OCI-LY3 (cell line): Measurements from ENCODE around the gene CYP8B1.

Source experiments
- H2AFZ ChIP-seq: fragments of 200-600, 300-600 bp; shearing (Covaris generic); 2 replicates; pipeline ENCODE4 v1.6.0; 2014; ENCODE audit warnings: antibody characterized with exemption, low read depth, low read length
- H3K27ac ChIP-seq: fragments of 200-600, 300-600 bp; sonication (generic); 2 replicates; pipeline ENCODE4 v1.5.1; 2014; ENCODE audit warnings: mild to moderate bottlenecking, low read length, moderate library complexity, mixed read lengths
- H3K27me3 ChIP-seq: fragments of 200-600, 300-600 bp; sonication (generic); 2 replicates; pipeline ENCODE4 v1.6.1; 2014; ENCODE audit warnings: low read depth, low read length, mixed read lengths
- H3K36me3 ChIP-seq: fragments of 200-600, 300-600 bp; sonication (generic); replicated peaks from 2 replicates; pipeline ENCODE3; 2014; ENCODE audit warnings: low read depth, low read length, mixed read lengths
- H3K4me1 ChIP-seq: fragments of 300-600, 200-600 bp; sonication (generic); 2 replicates; pipeline ENCODE4 v1.6.1; 2014; ENCODE audit warnings: low read length, mixed read lengths
- H3K4me2 ChIP-seq: fragments of 200-600, 300-600 bp; sonication (generic); 2 replicates; pipeline ENCODE4 v1.6.1; 2014; ENCODE audit warnings: low read length, mixed read lengths
- H3K4me3 ChIP-seq: fragments of 300-600, 200-600 bp; sonication (generic); 2 replicates; pipeline ENCODE4 v1.5.1; 2014; ENCODE audit warnings: antibody characterized with exemption, mild to moderate bottlenecking, low read length, moderate library complexity
- H3K79me2 ChIP-seq: fragments of 300-600, 200-600 bp; shearing (Covaris generic); 2 replicates; pipeline ENCODE4 v1.6.1; 2014; ENCODE audit warnings: mild to moderate bottlenecking, low read length, mixed read lengths
- H3K9ac ChIP-seq: fragments of 300-600, 200-600 bp; shearing (Covaris generic); 2 replicates; pipeline ENCODE4 v1.6.0; 2014; ENCODE audit warnings: mild to moderate bottlenecking, low read length, moderate library complexity
- H3K9me3 ChIP-seq: fragments of 200-600, 300-600 bp; shearing (Covaris generic); 2 replicates; pipeline ENCODE4 v1.6.1; 2014; ENCODE audit warnings: low read length, mixed read lengths; ENCODE audit not compliant: insufficient read depth
- H4K20me1 ChIP-seq: fragments of 200-600, 300-600 bp; sonication (generic); 2 replicates; pipeline ENCODE4 v1.6.1; 2016; ENCODE audit warnings: low read length, mixed read lengths; ENCODE audit not compliant: insufficient read depth
- EZH2phosphoT487 ChIP-seq: fragments of 200-600 bp; shearing (Covaris generic); IDR thresholded peaks from 2 replicates; pipeline ENCODE4 v1.6.1; 2018; ENCODE audit warnings: antibody characterized with exemption, mixed run types, low read depth
- TF ChIP-seq, protein P1 (sequence below): fragments of 200-600, 300-600 bp; sonication (generic); IDR thresholded peaks from 2 replicates; pipeline ENCODE4 v1.5.1; 2014; ENCODE audit warnings: antibody characterized with exemption, low read length, low read depth

Gene CYP8B1

GRCh38 chr3:42898896-42899675 lies 23.4 kb upstream of the CYP8B1 start:
- no peaks in the 10 kb centered on the region for H3K79me2 ChIP-seq
- H3K36me3 ChIP-seq, result no peaks in the 10 kb centered on the region
- no peak overlapping the region for H3K27ac ChIP-seq
- no peak overlapping the region for H3K9ac ChIP-seq
- H4K20me1 ChIP-seq, result no peaks in the 10 kb centered on the region
- H3K9me3 ChIP-seq, result no peaks in the 10 kb centered on the region
- H2AFZ ChIP-seq, result no peak overlapping the region
- H3K4me3 ChIP-seq, result no peak overlapping the region
- H3K27me3 ChIP-seq, result peaks cover 22% of the 10 kb centered on the region
- no peaks in the 10 kb centered on the region for H3K4me1 ChIP-seq
- no peak overlapping the region for H3K4me2 ChIP-seq
- TF ChIP-seq, protein P1, sequence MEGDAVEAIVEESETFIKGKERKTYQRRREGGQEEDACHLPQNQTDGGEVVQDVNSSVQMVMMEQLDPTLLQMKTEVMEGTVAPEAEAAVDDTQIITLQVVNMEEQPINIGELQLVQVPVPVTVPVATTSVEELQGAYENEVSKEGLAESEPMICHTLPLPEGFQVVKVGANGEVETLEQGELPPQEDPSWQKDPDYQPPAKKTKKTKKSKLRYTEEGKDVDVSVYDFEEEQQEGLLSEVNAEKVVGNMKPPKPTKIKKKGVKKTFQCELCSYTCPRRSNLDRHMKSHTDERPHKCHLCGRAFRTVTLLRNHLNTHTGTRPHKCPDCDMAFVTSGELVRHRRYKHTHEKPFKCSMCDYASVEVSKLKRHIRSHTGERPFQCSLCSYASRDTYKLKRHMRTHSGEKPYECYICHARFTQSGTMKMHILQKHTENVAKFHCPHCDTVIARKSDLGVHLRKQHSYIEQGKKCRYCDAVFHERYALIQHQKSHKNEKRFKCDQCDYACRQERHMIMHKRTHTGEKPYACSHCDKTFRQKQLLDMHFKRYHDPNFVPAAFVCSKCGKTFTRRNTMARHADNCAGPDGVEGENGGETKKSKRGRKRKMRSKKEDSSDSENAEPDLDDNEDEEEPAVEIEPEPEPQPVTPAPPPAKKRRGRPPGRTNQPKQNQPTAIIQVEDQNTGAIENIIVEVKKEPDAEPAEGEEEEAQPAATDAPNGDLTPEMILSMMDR, result peak; percentile 24; the same call in 1 of the 2 replicates
- TF ChIP-seq EZH2phosphoT487, result no peak

- Histone ChIP-seq H3K27ac (no peak overlapping the region), H4K20me1 (no peaks in the 10 kb centered on the region), H3K9me3 (no peaks in the 10 kb centered on the region), H3K4me2 (no peak overlapping the region), H3K36me3 (no peaks in the 10 kb centered on the region), H2AFZ (no peak overlapping the region), H3K9ac (no peak overlapping the region), H3K4me3 (no peak overlapping the region), H3K27me3 (peaks cover 7% of the 10 kb centered on the region; the same call in 1 of the 2 replicates), H3K79me2 (no peaks in the 10 kb centered on the region), H3K4me1 (no peaks in the 10 kb centered on the region)
- TF ChIP-seq EZH2phosphoT487, result no peak
- TF ChIP-seq, protein P1, result no peak
These were observed 19.8 kb upstream of the CYP8B1 start for GRCh38 chr3:42895580-42895868.

DNA sequence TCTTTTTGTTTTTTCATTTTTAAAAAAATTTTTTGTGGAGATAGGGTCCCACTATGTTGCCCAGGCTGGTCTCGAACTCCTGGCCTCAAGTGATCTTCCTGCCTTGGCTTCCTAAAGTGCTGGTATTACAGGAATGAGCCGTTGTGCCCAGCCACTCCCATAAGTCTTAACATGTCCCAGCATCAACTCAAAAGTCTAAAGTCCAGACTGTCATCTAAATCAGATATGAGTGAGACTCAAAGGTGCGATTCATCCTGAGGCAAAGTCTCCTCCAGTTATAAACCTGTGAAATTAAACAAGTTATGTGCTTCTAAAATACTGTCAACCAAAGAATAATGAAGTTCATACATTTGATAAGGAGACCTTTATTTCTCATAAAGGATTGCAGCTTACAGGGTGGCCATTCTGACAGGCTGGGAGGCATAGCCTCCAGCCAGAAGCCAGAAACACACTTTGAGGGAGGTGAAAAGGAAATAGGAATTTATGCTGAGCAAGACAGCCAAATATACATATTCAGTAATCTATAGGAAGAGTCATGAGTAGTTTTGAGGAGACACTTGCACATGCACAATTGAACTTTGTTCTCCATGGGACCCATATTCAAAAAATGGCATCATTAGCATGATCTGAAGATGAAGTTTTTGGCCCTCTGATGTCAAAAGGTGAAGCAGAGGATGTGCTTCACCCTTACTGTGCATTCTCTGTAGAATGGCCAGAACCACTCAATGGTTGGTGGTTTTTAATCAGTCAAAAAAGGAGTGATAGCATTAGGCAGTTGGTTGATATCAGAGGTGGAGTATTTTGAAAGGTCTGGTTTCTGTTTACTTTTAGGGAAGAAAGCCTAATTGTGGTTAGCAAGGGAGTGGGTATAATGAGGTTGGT lies 19.3 kb upstream of the CYP8B1 start:
- no peaks in the 10 kb centered on the region for H3K36me3 ChIP-seq
- H3K4me2 ChIP-seq, result no peak overlapping the region
- no peaks in the 10 kb centered on the region for H3K9me3 ChIP-seq
- H4K20me1 ChIP-seq, result no peaks in the 10 kb centered on the region
- TF ChIP-seq, protein P1, result no peak
- no peak for TF ChIP-seq EZH2phosphoT487
- H3K79me2 ChIP-seq, result no peaks in the 10 kb centered on the region
- no peaks in the 10 kb centered on the region for H3K4me1 ChIP-seq
- H3K27ac ChIP-seq, result no peak overlapping the region
- H3K9ac ChIP-seq, result no peak overlapping the region
- H3K4me3 ChIP-seq, result no peak overlapping the region
- no peak overlapping the region for H2AFZ ChIP-seq
- H3K27me3 ChIP-seq, result peaks cover 7% of the 10 kb centered on the region; the same call in 1 of the 2 replicates

DNA sequence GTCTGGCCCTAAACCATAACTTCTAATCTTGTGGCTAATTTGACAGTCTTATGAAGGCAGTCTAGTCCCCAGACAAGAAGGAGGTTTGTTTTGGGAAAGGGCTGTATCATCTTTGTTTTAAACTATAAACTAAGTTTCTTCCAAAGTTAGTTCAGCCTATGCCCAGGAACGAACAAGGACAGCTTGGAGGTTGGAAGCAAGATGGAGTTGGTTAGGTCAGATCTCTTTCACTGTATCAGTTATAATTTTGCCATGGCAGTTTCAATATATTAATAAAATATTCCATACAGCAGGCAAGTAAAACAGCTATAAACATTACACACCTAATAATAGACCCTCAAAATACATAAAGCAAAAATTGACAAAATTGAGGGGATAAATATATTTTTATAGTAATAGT lies 17.1 kb upstream of the CYP8B1 start:
- H3K4me2 ChIP-seq, result no peak overlapping the region
- TF ChIP-seq, protein P1, result no peak
- TF ChIP-seq EZH2phosphoT487, result no peak
- H3K27ac ChIP-seq, result no peak overlapping the region
- H3K36me3 ChIP-seq, result no peaks in the 10 kb centered on the region
- H2AFZ ChIP-seq, result no peak overlapping the region
- no peaks in the 10 kb centered on the region for H4K20me1 ChIP-seq
- no peak overlapping the region for H3K9ac ChIP-seq
- H3K27me3 ChIP-seq, result peaks cover 7% of the 10 kb centered on the region; the same call in 1 of the 2 replicates
- H3K79me2 ChIP-seq, result no peaks in the 10 kb centered on the region
- no peak overlapping the region for H3K4me3 ChIP-seq
- no peaks in the 10 kb centered on the region for H3K4me1 ChIP-seq
- H3K9me3 ChIP-seq, result no peaks in the 10 kb centered on the region
